Activated naive CD4-positive, alpha-beta T cell treated with anti-CD3 and anti-CD28 coated beads, Interleukin-2, amount 50 U/mL, for 16 hours (primary cell): ENCODE results near the gene ZNHIT6.
A peak's percentile ranks its signal among the peaks of the same experiment; 100 is the strongest.
"Not testable (repeated sequence)": the region's sequence is repeated elsewhere in the genome, so short reads cannot be mapped to it uniquely, and the experiment has no call there.

Source experiments
- DNase-seq: peaks from one replicate; pipeline ENCODE4 v3.0.0-alpha.2; 2020

The ZNHIT6 gene

GRCh38 chr1:85707990-85708828 lies at the start of gene ZNHIT6:
Gene ZNHIT6, minus strand, starts transcription at chr1:85708433. Its CDS starts 149 bp downstream, at chr1:85708284.
- peak; percentile 88 for DNase-seq

- DNase-seq = no peak
These were observed 48.6 kb upstream of the ZNHIT6 start for GRCh38 chr1:85756864-85757263.

GRCh38 chr1:85748120-85748519 lies 39.9 kb upstream of the ZNHIT6 start:
- no peak for DNase-seq

GRCh38 chr1:85746777-85747176 lies 38.5 kb upstream of the ZNHIT6 start:
- DNase-seq = no peak

GRCh38 chr1:85743814-85744213 lies 35.6 kb upstream of the ZNHIT6 start:
- DNase-seq = no peak

- DNase-seq = no peak
These were observed 26.7 kb upstream of the ZNHIT6 start for GRCh38 chr1:85734931-85735330.

GRCh38 chr1:85718678-85719340 lies 10.6 kb upstream of the ZNHIT6 start:
- no peak for DNase-seq

- not testable (repeated sequence) for DNase-seq
These were observed 6.3 kb upstream of the ZNHIT6 start for GRCh38 chr1:85714418-85715114.

GRCh38 chr1:85708829-85709227 lies 595 bp upstream of the ZNHIT6 start:
- DNase-seq = no peak

GRCh38 chr1:85707267-85707989 lies 805 bp downstream of the ZNHIT6 start:
- DNase-seq = no peak

GRCh38 chr1:85705940-85706339 lies 2.3 kb downstream of the ZNHIT6 start:
- no peak for DNase-seq

- DNase-seq = no peak
These were observed 7.8 kb downstream of the ZNHIT6 start for GRCh38 chr1:85700422-85700821.

GRCh38 chr1:85697895-85698294 lies 10.3 kb downstream of the ZNHIT6 start:
- no peak for DNase-seq

- DNase-seq = no peak
These were observed 15.4 kb downstream of the ZNHIT6 start for GRCh38 chr1:85692730-85693314.

GRCh38 chr1:85689775-85690404 lies 18.3 kb downstream of the ZNHIT6 start:
- DNase-seq = no peak

GRCh38 chr1:85683292-85684025 lies 24.8 kb downstream of the ZNHIT6 start:
- DNase-seq = no peak

GRCh38 chr1:85681087-85681486 lies 27.1 kb downstream of the ZNHIT6 start:
- no peak for DNase-seq

- DNase-seq = no peak
These were observed 30.0 kb downstream of the ZNHIT6 start for GRCh38 chr1:85678193-85678592.

- DNase-seq = no peak
These were observed 30.6 kb downstream of the ZNHIT6 start for GRCh38 chr1:85677656-85678055.

GRCh38 chr1:85672031-85672660 lies 36.1 kb downstream of the ZNHIT6 start:
- DNase-seq = no peak

GRCh38 chr1:85665932-85666331 lies 42.3 kb downstream of the ZNHIT6 start:
- DNase-seq = no peak
